ENCODE data around the gene L3MBTL4. TPM values are rescaled to one million over a fixed set of nuclear protein-coding genes. Genes with fewer than 3 reads are reported as not detected.

The L3MBTL4 gene
- total and polyA plus RNA-seq, 4 donors: 2.3 to 15.0 (median 5.0) TPM

DNA sequence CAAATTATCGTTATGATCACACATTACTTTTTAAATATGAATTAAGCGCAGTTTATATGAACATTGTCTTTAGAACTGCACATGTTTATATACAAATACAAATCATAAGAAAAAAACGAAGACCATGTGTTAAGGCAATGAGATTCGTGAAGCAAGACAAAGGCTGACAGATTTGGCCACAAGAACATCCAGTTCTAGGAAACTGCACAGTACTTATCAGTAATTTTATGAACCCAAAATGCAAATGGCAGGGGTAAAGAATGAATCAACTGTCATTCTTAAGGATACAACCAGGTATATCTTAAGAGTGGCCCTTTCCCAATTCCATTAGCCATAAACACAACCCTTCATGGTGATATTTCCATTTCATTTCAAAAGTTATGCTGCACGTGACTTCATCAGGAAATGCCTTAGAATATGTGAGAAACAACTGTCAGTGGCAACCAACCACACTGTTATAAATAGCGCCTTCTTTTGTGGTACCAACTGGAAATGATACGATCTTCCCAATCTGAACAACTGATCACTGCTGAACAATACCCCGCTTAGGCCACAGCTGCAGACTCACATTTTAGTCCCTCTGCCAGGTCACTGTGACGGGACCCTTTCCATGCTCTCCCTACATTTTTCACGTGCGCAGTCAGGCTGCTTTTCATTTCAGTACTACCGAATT is 144.9 kb downstream of the L3MBTL4 start:
- Histone ChIP-seq H3K27me3 (ENCODE audit: control insufficient read depth in 4 of 4, insufficient read depth in 4 of 4, low read length in 3 of 4) (no peaks in the 10 kb centered on the region), H3K27ac (ENCODE audit: low read depth in 1 of 2, low read length in 2 of 2) (no peak overlapping the region), H3K36me3 (ENCODE audit: control insufficient read depth in 4 of 4, insufficient read depth in 3 of 4, low read depth in 1 of 4, low read length in 3 of 4) (peaks cover 0 to 2% (median under 1%) of the 10 kb centered on the region in 4 donors), H3K9ac (ENCODE audit: low read depth in 1 of 2, low read length in 2 of 2) (no peak overlapping the region), H3K9me3 (ENCODE audit: control insufficient read depth in 4 of 4, low read length in 3 of 4) (no peaks in the 10 kb centered on the region), H3K4me3 (ENCODE audit: low read depth in 1 of 3, low read length in 3 of 3) (no peak overlapping the region), H3K4me1 (ENCODE audit: control insufficient read depth in 4 of 4, insufficient read depth in 4 of 4, low read length in 3 of 4) (no peaks in the 10 kb centered on the region)
- TF ChIP-seq GABPA (IDR thresholded peaks at IDR 0.05 in 1 of 2, conservative IDR thresholded peaks at IDR 0.05 in 1 of 2) (no peak), YY1 (IDR thresholded peaks at IDR 0.05) (no peak), TAF1 (conservative IDR thresholded peaks at IDR 0.05) (no peak), FOXA1 (IDR thresholded peaks at IDR 0.05) (no peak), SP1 (IDR thresholded peaks at IDR 0.05) (no peak), EGR1 (IDR thresholded peaks at IDR 0.05; ENCODE audit: low read depth in 2 of 2) (no peak), RAD21 (IDR thresholded peaks at IDR 0.05) (no peak), HNF4A (conservative IDR thresholded peaks at IDR 0.05) (no peak), NR2F2 (IDR thresholded peaks at IDR 0.05) (no peak), JUND (IDR thresholded peaks at IDR 0.05) (no peak), FOXA2 (IDR thresholded peaks at IDR 0.05) (no peak), HNF4G (IDR thresholded peaks at IDR 0.05) (no peak), RXRA (IDR thresholded peaks at IDR 0.05) (no peak)
- TF ChIP-seq, protein P1, sequence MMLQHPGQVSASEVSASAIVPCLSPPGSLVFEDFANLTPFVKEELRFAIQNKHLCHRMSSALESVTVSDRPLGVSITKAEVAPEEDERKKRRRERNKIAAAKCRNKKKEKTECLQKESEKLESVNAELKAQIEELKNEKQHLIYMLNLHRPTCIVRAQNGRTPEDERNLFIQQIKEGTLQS (IDR thresholded peaks at IDR 0.05): no peak
- TF ChIP-seq, protein P2, sequence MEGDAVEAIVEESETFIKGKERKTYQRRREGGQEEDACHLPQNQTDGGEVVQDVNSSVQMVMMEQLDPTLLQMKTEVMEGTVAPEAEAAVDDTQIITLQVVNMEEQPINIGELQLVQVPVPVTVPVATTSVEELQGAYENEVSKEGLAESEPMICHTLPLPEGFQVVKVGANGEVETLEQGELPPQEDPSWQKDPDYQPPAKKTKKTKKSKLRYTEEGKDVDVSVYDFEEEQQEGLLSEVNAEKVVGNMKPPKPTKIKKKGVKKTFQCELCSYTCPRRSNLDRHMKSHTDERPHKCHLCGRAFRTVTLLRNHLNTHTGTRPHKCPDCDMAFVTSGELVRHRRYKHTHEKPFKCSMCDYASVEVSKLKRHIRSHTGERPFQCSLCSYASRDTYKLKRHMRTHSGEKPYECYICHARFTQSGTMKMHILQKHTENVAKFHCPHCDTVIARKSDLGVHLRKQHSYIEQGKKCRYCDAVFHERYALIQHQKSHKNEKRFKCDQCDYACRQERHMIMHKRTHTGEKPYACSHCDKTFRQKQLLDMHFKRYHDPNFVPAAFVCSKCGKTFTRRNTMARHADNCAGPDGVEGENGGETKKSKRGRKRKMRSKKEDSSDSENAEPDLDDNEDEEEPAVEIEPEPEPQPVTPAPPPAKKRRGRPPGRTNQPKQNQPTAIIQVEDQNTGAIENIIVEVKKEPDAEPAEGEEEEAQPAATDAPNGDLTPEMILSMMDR (IDR thresholded peaks at IDR 0.05; ENCODE audit: low read depth, low read length, missing input control): no peak
- TF ChIP-seq, protein P3, sequence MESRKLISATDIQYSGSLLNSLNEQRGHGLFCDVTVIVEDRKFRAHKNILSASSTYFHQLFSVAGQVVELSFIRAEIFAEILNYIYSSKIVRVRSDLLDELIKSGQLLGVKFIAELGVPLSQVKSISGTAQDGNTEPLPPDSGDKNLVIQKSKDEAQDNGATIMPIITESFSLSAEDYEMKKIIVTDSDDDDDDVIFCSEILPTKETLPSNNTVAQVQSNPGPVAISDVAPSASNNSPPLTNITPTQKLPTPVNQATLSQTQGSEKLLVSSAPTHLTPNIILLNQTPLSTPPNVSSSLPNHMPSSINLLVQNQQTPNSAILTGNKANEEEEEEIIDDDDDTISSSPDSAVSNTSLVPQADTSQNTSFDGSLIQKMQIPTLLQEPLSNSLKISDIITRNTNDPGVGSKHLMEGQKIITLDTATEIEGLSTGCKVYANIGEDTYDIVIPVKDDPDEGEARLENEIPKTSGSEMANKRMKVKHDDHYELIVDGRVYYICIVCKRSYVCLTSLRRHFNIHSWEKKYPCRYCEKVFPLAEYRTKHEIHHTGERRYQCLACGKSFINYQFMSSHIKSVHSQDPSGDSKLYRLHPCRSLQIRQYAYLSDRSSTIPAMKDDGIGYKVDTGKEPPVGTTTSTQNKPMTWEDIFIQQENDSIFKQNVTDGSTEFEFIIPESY (IDR thresholded peaks at IDR 0.05): no peak
- TF ChIP-seq, protein P4, sequence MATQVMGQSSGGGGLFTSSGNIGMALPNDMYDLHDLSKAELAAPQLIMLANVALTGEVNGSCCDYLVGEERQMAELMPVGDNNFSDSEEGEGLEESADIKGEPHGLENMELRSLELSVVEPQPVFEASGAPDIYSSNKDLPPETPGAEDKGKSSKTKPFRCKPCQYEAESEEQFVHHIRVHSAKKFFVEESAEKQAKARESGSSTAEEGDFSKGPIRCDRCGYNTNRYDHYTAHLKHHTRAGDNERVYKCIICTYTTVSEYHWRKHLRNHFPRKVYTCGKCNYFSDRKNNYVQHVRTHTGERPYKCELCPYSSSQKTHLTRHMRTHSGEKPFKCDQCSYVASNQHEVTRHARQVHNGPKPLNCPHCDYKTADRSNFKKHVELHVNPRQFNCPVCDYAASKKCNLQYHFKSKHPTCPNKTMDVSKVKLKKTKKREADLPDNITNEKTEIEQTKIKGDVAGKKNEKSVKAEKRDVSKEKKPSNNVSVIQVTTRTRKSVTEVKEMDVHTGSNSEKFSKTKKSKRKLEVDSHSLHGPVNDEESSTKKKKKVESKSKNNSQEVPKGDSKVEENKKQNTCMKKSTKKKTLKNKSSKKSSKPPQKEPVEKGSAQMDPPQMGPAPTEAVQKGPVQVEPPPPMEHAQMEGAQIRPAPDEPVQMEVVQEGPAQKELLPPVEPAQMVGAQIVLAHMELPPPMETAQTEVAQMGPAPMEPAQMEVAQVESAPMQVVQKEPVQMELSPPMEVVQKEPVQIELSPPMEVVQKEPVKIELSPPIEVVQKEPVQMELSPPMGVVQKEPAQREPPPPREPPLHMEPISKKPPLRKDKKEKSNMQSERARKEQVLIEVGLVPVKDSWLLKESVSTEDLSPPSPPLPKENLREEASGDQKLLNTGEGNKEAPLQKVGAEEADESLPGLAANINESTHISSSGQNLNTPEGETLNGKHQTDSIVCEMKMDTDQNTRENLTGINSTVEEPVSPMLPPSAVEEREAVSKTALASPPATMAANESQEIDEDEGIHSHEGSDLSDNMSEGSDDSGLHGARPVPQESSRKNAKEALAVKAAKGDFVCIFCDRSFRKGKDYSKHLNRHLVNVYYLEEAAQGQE (IDR thresholded peaks at IDR 0.05): no peak
- TF ChIP-seq, protein P5, sequence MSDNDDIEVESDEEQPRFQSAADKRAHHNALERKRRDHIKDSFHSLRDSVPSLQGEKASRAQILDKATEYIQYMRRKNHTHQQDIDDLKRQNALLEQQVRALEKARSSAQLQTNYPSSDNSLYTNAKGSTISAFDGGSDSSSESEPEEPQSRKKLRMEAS (IDR thresholded peaks at IDR 0.05): no peak
- DNase-seq (ENCODE audit: low spot score): no peak
- 91% methylated on average over 12 of the region's 12 CpGs for WGBS

Data from liver (tissue), 9 donors.